PC-9 (cell line): ENCODE data around the gene CCDC124.

ENCODE experiments used
- EZH2 ChIP-seq: fragments of 200-600 bp; sonication (generic); IDR thresholded peaks from 2 replicates; pipeline ENCODE4 v1.8.0; 2017; ENCODE audit warnings: antibody characterized with exemption, low read depth
- TF ChIP-seq, protein P1 (sequence below): fragments of 200-600 bp; sonication (generic); conservative IDR thresholded peaks from 2 replicates; pipeline ENCODE4 v1.6.1; 2017; ENCODE audit warnings: mixed run types, antibody characterized with exemption, mild to moderate bottlenecking, moderate library complexity

DNA sequence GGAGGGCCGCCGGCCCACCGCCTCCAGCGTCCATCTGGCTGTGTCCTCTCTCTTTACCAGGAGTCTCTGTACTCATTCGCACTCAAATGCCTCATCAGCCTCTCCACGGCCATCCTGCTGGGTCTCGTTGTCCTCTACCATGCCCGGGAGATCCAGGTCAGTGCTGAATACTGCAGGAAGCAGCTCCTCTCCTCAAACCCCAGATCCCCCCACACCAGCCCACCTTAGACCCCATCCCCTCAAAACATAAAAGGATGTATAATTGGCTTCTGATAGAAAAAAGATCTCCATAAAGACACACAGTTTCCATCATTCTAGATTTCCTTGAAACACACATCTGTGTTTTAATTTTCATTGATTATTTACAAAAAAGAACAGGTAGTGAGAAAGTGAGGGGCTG is 42.2 kb downstream of the CCDC124 start:
- TF ChIP-seq, protein P1, sequence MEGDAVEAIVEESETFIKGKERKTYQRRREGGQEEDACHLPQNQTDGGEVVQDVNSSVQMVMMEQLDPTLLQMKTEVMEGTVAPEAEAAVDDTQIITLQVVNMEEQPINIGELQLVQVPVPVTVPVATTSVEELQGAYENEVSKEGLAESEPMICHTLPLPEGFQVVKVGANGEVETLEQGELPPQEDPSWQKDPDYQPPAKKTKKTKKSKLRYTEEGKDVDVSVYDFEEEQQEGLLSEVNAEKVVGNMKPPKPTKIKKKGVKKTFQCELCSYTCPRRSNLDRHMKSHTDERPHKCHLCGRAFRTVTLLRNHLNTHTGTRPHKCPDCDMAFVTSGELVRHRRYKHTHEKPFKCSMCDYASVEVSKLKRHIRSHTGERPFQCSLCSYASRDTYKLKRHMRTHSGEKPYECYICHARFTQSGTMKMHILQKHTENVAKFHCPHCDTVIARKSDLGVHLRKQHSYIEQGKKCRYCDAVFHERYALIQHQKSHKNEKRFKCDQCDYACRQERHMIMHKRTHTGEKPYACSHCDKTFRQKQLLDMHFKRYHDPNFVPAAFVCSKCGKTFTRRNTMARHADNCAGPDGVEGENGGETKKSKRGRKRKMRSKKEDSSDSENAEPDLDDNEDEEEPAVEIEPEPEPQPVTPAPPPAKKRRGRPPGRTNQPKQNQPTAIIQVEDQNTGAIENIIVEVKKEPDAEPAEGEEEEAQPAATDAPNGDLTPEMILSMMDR: no peak
- no peak for TF ChIP-seq EZH2
